ENCODE data around the gene NOL7. TPM values are rescaled to one million over a fixed set of nuclear protein-coding genes. Genes with fewer than 3 reads are reported as not detected.

NOL7 gene
- total and polyA plus RNA-seq, 2 of the 4 experiments (the other 2 are of a cell fraction): 21.3 to 34.5 TPM

GRCh38 chr6:13617066-13617465 is 1.9 kb downstream of the NOL7 start:
- Histone ChIP-seq H2AK5ac (ENCODE audit: low read depth, low read length) (no peak overlapping the region), H2BK15ac (ENCODE audit: low read depth, low read length) (no peak overlapping the region), H3K9me3 (ENCODE audit: control insufficient read depth, insufficient read depth, low read length) (no peaks in the 10 kb centered on the region), H3K36me3 (ENCODE audit: control insufficient read depth, insufficient read depth, low read length) (peaks cover 22% of the 10 kb centered on the region), H3K27ac (ENCODE audit: insufficient read depth, low read length) (no peak overlapping the region), H3K4me1 (ENCODE audit: control insufficient read depth, insufficient read depth, low read length) (peaks cover 5% of the 10 kb centered on the region; the same call in 1 of the 2 replicates), H4K20me1 (ENCODE audit: insufficient read depth, low read length) (peaks cover 9% of the 10 kb centered on the region; the same call in 1 of the 2 replicates), H4K8ac (ENCODE audit: low read depth in 2 of 2, low read length in 2 of 2) (no peak overlapping the region), H2AFZ (replicated peaks; ENCODE audit: low read length, poor library complexity) (no peak overlapping the region), H3K79me1 (ENCODE audit: low read depth in 1 of 2, low read length in 2 of 2) (peaks cover 24 to 36% of the 10 kb centered on the region in 2 experiments), H2AK9ac (replicated peaks; ENCODE audit: low read depth, low read length, poor library complexity) (no peak overlapping the region), H3K56ac (ENCODE audit: extremely low read depth, insufficient read depth, low read length) (no peak overlapping the region), H4K91ac (ENCODE audit: insufficient read depth, low read depth, low read length) (no peak overlapping the region), H3K9ac (ENCODE audit: low read depth, low read length) (no peak overlapping the region), H3K18ac (ENCODE audit: low read depth, low read length) (no peak overlapping the region), H4K5ac (ENCODE audit: low read depth, low read length) (no peak overlapping the region), H3K4ac (ENCODE audit: low read depth, low read length) (no peak overlapping the region), H2BK5ac (ENCODE audit: low read depth, low read length, poor library complexity, severe bottlenecking) (no peak overlapping the region), H3K4me3 (ENCODE audit: insufficient read depth, low read depth, low read length) (no peak overlapping the region), H2BK20ac (ENCODE audit: low read depth, low read length) (no peak overlapping the region), H3K9me1 (ENCODE audit: insufficient read depth, low read length) (0 out of 2 replicates have a peak, but pooled peaks cover 5% of the 10 kb centered on the region), H3K14ac (replicated peaks; ENCODE audit: low read depth, low read length) (no peak overlapping the region), H2BK120ac (ENCODE audit: low read depth, low read length) (no peak overlapping the region), H3K23ac (ENCODE audit: low read depth, low read length) (no peak overlapping the region), H3K27me3 (ENCODE audit: control insufficient read depth, insufficient read depth, low read length) (no peaks in the 10 kb centered on the region), H3K4me2 (ENCODE audit: low read depth, low read length) (no peak overlapping the region; the same call in 1 of the 2 replicates)
- DNase-seq (no peak), ATAC-seq (ENCODE audit: low read depth) (no peak)
- intact Hi-C loops (cut with micrococcal nuclease): no loop called here
- BruUV-seq (replicated peaks): no TSS peak
- POLR2A ChIA-PET (ENCODE audit: unreplicated experiment): no interaction called here
- in situ Hi-C loops (cut with MboI; ENCODE audit: low sequenced_read_pairs): no loop called here
- dilution Hi-C loops (cut with HindIII; ENCODE audit: low sequenced_read_pairs, unreplicated experiment): no loop called here
- 86% methylated on average over 1 of the region's 2 CpGs; no CpG with 5 or more reads in 1 of the 2 experiments for WGBS, 2 experiments (ENCODE audit: extremely low coverage in 2 of 2, insufficient read length in 1 of 2)
- CTCF ChIA-PET: interaction anchor here (2.0 kb wide), 1 partner anchor 92 kb away, joined by 8 read pairs; no protein-coding TSS in a partner anchor
- no peak for TF ChIP-seq USF2 (IDR thresholded peaks at IDR 0.05; ENCODE audit: low read depth, low read length)
- TF ChIP-seq MAZ (IDR thresholded peaks at IDR 0.05; ENCODE audit: borderline replicate concordance, low read depth, low read length): no peak
- TF ChIP-seq BHLHE40 (IDR thresholded peaks at IDR 0.05; ENCODE audit: low read depth, low read length): no peak
- no peak for TF ChIP-seq RAD21 (IDR thresholded peaks at IDR 0.05; ENCODE audit: low read length)
- no peak for TF ChIP-seq MAFK (IDR thresholded peaks at IDR 0.05; ENCODE audit: low read depth, low read length)
- TF ChIP-seq FOS (IDR thresholded peaks at IDR 0.05; ENCODE audit: low read depth, low read length): no peak
- TF ChIP-seq RFX5 (IDR thresholded peaks at IDR 0.05; ENCODE audit: low read depth, low read length): no peak
- TF ChIP-seq POLR2A (IDR thresholded peaks at IDR 0.05; ENCODE audit: low read depth, low read length): no peak
- no peak for TF ChIP-seq SMC3 (IDR thresholded peaks at IDR 0.05; ENCODE audit: low read depth, low read length)
- no peak for TF ChIP-seq CEBPB (IDR thresholded peaks at IDR 0.05; ENCODE audit: low read depth, low read length)
- TF ChIP-seq ELK1 (IDR thresholded peaks at IDR 0.05; ENCODE audit: borderline replicate concordance, low read depth, low read length): no peak
- no peak for TF ChIP-seq CHD1 (IDR thresholded peaks at IDR 0.05; ENCODE audit: low read depth, low read length)
- TF ChIP-seq CTCF (conservative IDR thresholded peaks at IDR 0.05; ENCODE audit: low read depth, low read length): no peak
- TF ChIP-seq NFE2L2 (IDR thresholded peaks at IDR 0.05; ENCODE audit: low read depth, low read length): no peak
- no peak for TF ChIP-seq RCOR1 (IDR thresholded peaks at IDR 0.05; ENCODE audit: insufficient replicate concordance, low read length)
- TF ChIP-seq MXI1 (IDR thresholded peaks at IDR 0.05; ENCODE audit: borderline replicate concordance, low read depth, low read length): no peak

Data from IMR-90 (cell line).